HG03457 (cell line): ENCODE data around the gene UBB.

Experiments
- ATAC-seq: cut with Tn5 transposase; IDR thresholded peaks from one replicate; pipeline ENCODE4 v1.9.1; 2021; ENCODE audit warnings: moderate number of reproducible peaks; ENCODE audit not compliant: unreplicated experiment

UBB gene

GRCh38 chr17:16380640-16381495 lies at the start of gene UBB:
UBB (plus strand) TSS chr17:16381091; CDS start chr17:16381908, 817 bp downstream.
- ATAC-seq = peak; percentile 89

GRCh38 chr17:16338391-16338790 lies 42.5 kb upstream of the UBB start:
- ATAC-seq = no peak

GRCh38 chr17:16339402-16339801 lies 41.5 kb upstream of the UBB start:
- no peak for ATAC-seq

GRCh38 chr17:16339959-16340358 lies 40.9 kb upstream of the UBB start:
- no peak for ATAC-seq

GRCh38 chr17:16342979-16343378 lies 37.9 kb upstream of the UBB start:
- ATAC-seq = no peak

- ATAC-seq = no peak
Observed at GRCh38 chr17:16343569-16343968, 37.3 kb upstream of the UBB start.

- ATAC-seq = no peak
Observed at GRCh38 chr17:16345565-16345964, 35.3 kb upstream of the UBB start.

GRCh38 chr17:16346721-16347271 lies 34.1 kb upstream of the UBB start:
- no peak for ATAC-seq

- no peak for ATAC-seq
Observed at GRCh38 chr17:16348586-16348985, 32.3 kb upstream of the UBB start.

- ATAC-seq = no peak
Observed at GRCh38 chr17:16349431-16349830, 31.5 kb upstream of the UBB start.

GRCh38 chr17:16351831-16352230 lies 29.1 kb upstream of the UBB start:
- no peak for ATAC-seq

GRCh38 chr17:16352303-16352666 lies 28.6 kb upstream of the UBB start:
- no peak for ATAC-seq

- peak; percentile 21 for ATAC-seq
Observed at GRCh38 chr17:16352667-16353316, 28.1 kb upstream of the UBB start.

- peak; percentile 55 for ATAC-seq
Observed at GRCh38 chr17:16353317-16354174, 27.3 kb upstream of the UBB start, which contains the start of gene CENPV. CENPV (minus strand) TSS chr17:16353469; CDS start chr17:16353436, 33 bp downstream.

- ATAC-seq = no peak
Observed at GRCh38 chr17:16354585-16354984, 26.3 kb upstream of the UBB start.

- no peak for ATAC-seq
Observed at GRCh38 chr17:16358394-16358793, 22.5 kb upstream of the UBB start.

GRCh38 chr17:16361874-16362273 lies 19.0 kb upstream of the UBB start:
- no peak for ATAC-seq

GRCh38 chr17:16363749-16364536 lies 16.9 kb upstream of the UBB start:
- no peak for ATAC-seq

- ATAC-seq = no peak
Observed at GRCh38 chr17:16364625-16365024, 16.3 kb upstream of the UBB start.

- no peak for ATAC-seq
Observed at GRCh38 chr17:16371742-16372141, 9.1 kb upstream of the UBB start.
